Measurements from ENCODE around the gene P2RX6.
"Not testable (repeated sequence)": the region's sequence is repeated elsewhere in the genome, so short reads cannot be mapped to it uniquely, and the experiment has no call there.

P2RX6 gene

DNA sequence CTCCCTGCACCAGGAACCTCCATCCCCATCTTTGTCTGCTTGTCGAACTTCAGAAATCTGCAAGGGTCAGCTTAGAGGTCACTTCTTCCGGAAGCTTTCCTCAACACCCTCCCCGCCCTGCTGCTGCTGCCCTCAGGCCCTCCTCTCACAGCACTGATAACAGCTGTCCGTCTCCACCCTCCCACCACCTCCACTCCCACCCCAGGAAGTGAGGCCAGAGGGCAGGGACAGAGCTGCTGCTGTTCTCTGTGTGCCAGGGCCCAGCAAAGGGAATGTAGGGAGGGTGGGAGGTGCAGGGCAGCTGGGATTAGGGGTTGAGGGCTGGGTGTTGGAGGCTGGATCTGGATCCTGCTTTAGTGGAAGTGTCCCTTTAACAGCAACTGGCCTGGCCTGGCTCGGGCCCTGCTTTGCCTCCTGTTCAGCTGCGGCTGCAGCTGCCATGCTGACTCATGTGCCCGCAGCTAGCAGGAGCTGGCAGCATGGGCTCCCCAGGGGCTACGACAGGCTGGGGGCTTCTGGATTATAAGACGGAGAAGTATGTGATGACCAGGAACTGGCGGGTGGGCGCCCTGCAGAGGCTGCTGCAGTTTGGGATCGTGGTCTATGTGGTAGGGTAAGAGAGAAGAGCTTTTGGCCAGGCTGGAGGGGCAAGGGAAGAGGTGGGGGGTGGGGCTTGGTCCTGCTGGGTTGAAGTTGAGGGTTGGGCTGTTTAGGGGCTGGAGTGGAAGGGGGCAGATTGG is at the start of gene P2RX6:
Gene P2RX6 (plus strand): TSS at position 440 of the 740 bp plus-strand sequence. CDS start 10 bp downstream, at position 450.
- no peak for DNase-seq (ENCODE audit: low read depth)

- no peak for DNase-seq (ENCODE audit: low read depth)
These were observed 48.8 kb upstream of the P2RX6 start for GRCh38 chr22:20965888-20966855.

- no peak for DNase-seq (ENCODE audit: low read depth)
These were observed 47.9 kb upstream of the P2RX6 start, which contains the start of gene AIFM3 for GRCh38 chr22:20966883-20967696. Gene AIFM3, plus strand, starts transcription at chr22:20967255. Its CDS starts 690 bp downstream, at chr22:20967945.

GRCh38 chr22:20967697-20968211 is 47.2 kb upstream of the P2RX6 start:
- no peak for DNase-seq (ENCODE audit: low read depth)

DNA sequence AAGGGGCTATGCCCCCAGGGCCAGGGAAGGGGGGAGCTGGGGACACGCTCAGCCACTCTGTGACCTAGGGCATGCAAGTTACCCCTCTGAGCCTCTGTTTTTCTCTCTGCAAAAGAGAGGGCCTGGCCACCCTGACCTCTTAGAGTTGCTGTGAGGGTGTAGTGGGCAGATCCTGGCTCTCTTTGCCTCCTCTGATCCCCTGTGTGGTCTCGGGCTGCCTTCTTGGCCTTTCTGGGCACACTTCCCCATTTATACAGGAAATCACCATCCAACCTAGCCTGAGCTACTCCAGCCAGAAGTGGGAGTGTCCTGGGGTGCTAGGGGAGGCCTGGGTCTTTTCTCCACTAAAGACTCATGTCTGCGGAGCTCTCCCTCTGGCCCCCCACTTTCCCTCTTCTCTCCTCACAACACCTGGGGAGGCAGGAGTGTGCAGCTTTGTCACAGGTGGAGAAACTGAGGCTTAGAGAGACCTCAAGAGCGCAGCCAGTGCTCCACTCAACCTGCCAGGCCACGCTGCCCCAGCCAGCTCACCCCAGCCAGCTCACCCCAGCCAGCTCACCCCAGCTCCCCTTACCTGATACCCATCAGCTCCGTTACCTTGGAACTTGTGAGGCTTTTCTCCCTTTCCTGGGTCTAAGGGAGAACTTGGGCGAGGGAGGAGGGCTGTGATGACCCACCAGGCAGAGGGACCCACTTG is 46.5 kb upstream of the P2RX6 start:
- DNase-seq (ENCODE audit: low read depth), result no peak

DNA sequence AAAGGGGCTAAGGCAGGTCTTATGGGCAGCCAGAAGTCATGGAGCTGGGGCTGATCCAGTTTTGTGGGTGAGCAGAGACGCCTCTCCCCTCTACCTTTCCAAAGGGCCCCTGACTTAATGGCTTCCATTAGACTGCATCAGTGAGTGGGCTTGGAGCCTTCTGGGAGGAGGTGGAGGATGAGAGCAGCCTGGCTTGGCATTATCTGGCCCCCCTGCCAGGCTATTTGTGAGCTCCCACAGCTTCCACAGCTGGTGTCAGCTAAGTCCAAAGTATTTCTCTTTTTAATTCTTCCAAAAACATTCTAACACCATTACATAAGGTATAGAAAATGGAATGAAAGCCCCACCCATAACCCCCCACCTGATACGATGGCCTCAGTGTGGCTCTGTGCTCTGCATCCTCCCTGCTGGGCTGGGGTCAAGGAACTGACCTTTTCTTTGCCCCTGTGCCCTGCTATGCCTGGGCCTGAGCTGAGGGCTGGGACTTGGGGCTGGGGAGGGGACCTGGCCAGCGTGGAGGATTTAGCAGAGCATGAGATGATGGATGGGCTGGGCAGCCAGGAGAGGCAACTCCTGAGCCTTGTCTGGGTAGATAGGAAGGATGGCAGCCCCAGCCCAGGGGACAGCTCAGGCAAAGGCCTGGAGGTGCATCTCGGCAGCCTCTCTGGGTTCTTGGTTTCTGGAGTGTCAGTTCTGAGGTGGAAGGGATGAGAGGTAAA is 43.9 kb upstream of the P2RX6 start:
- no peak for DNase-seq (ENCODE audit: low read depth)

DNA sequence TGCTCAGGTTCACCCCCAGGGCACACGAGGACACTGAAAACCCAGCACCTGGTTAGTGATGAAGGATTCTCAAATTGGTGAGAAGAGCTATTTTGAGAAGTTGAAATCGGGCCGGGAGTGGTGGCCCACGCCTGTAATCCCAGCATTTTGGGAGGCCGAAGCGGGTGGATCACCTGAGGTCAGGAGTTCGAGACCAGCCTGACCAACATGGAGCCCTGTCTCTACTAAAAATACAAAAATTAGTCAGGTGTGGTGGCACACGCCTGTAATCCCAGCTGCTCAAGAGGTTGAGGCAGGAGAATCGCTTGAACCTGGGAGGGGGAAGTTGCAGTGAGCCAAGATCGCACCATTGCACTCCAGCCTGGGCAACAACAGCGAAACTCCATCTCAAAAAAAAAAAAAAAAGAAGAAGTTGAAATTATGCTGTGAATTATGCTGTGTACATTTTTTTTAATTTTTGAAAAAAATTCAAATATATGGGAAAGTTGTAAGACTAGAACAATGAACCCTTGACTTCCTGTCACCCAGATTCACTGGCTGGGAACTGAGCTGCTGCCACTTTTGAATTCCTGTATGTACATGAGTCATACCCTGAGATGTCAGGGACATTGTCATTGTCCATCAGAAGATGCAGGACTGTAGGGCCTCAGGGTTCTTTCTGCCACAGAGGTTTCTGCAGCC is 42.8 kb upstream of the P2RX6 start:
- DNase-seq (ENCODE audit: low read depth), result not testable (repeated sequence)

GRCh38 chr22:20972933-20973577 is 41.9 kb upstream of the P2RX6 start:
- DNase-seq (ENCODE audit: low read depth), result no peak

GRCh38 chr22:20973634-20974286 is 41.2 kb upstream of the P2RX6 start:
- no peak for DNase-seq (ENCODE audit: low read depth)

DNA sequence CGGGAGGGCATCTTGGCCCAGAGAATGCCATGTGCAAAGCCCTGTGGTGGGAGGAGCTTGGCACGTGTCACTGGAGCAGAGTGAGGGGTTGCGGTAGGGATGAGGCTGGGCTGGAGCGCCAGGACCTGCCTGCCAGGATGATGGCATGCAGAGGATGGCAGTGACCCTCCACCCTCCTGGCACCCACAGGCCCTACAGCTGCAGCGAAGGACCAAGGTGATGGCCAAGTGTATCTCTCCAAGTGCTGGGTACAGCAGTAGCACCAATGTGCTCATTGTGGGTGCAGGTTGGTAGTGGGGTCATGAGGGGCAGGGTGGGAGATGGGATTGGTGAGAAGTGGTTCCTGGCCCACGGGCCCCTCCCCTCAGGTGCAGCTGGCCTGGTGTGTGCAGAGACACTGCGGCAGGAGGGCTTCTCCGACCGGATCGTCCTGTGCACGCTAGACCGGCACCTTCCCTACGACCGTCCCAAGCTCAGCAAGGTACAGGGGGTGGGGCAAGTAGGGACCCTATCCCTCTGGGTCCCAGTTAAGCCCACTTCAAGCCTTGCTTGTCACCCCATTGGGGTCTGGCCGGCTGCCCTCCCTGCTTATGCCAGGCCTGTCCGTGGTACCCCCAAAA is 40.5 kb upstream of the P2RX6 start:
- DNase-seq (ENCODE audit: low read depth), result no peak

- no peak for DNase-seq (ENCODE audit: low read depth)
These were observed 39.2 kb upstream of the P2RX6 start for GRCh38 chr22:20975541-20976290.

DNA sequence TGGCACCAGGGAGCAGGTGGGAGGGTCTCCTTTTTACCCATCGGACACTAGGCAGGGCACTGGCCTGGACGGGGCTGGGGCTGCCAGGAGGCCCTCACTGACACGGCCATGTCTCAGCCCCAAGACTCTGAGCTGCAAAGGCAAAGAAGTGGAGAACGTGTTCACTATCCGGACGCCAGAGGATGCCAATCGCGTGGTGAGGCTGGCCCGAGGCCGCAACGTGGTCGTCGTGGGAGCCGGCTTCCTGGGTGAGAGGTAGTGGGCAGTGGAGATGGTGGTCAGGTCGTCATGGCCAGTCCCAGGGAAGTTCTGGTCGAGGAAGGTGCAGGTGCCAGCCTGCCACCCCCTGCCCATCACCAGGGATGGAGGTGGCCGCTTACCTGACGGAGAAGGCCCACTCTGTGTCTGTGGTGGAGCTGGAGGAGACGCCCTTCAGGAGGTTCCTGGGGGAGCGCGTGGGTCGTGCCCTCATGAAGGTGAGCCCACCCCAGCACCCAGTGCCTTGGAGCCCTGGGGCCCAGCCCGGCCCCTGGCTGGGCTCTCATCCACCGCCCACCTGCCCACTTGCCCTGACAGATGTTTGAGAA is 38.6 kb upstream of the P2RX6 start:
- no peak for DNase-seq (ENCODE audit: low read depth)

GRCh38 chr22:20977019-20977418 is 37.9 kb upstream of the P2RX6 start:
- no peak for DNase-seq (ENCODE audit: low read depth)

- no peak for DNase-seq (ENCODE audit: low read depth)
These were observed 37.3 kb upstream of the P2RX6 start for GRCh38 chr22:20977516-20978170.

DNA sequence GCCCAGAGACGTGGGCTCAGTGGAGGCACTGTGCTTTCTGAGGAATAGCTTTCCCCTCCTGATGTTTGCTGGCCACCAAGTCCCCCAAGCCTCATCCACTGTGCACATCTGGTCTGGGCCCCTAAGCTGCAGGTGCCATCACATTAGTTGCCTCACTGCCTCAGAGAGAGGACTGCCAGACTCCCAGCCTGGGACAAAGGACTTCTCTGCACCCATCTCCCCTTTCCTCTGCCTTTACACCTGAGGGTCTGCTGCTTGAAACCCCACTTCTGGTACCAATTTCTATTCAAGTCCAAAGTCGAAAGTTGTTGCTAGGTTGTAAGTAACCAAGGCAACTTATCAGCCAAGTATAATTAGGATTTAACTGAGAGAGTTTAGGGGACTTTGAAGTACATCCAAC is 36.5 kb upstream of the P2RX6 start:
- DNase-seq (ENCODE audit: low read depth), result no peak

DNA sequence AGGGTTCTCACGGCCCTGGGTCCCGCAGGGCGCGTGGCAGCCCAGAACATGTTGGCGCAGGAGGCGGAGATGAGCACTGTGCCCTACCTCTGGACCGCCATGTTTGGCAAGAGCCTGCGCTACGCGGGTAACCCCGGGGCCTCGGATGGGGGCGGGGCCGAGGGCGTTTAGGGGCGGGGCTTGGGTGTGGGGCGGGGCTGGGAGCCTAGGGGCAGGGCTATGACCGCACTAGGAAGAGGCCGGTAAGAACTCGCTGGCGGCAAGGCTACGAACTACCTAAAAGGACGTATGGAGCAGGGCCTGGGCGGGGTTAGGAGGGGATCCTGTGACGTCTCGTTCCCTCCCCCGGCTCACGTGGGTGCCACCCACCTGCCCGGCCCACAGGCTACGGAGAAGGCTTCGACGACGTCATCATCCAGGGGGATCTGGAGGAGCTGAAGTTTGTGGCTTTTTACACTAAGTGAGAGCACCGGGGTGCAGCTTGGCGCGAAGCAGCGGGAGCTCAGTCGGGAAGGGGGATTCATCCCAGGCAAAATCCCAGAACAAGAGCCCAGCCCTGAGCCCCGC is 35.6 kb upstream of the P2RX6 start:
- DNase-seq (ENCODE audit: low read depth), result no peak
